HCT116 (cell line): Measurements from ENCODE around the gene TNNC1. TPM values are rescaled to one million over a fixed set of nuclear protein-coding genes. Genes with fewer than 3 reads are reported as not detected.

Experiments
- ATAC-seq: fragments of 200-7000 bp; cut with Tn5 transposase; 2 replicates; pipeline ENCODE4 v1.9.1; 2020; ENCODE audit warnings: mild to moderate bottlenecking, moderate library complexity
- BruUV-seq: library from RNA; stranded (reverse); fragments of 400-500 nt; replicated peaks from 2 replicates; lab custom pipeline; 2021; lab: Mats Ljungman, UMichigan
- CTCF ChIA-PET: fragments of 300-600 bp; sonication (Branson Sonifier 250); formaldehyde crosslinking; loops from one replicate; lab custom pipeline; 2021; ENCODE audit warnings: antibody characterized with exemption; lab: Charles Lee
- POLR2A ChIA-PET: fragments of 300-600, 350-600 bp; sonication (Branson Sonifier 250); formaldehyde crosslinking; loops from one replicate; lab custom pipeline; 2021; ENCODE audit warnings: antibody characterized with exemption; lab: Charles Lee
- RAD21 ChIA-PET, 2 experiments: fragments of 300-600 bp; sonication (Branson Sonifier 250); formaldehyde crosslinking; loops; one replicate each; lab custom pipeline; 2023; ENCODE audit warnings: low total read pairs in 2 of 2; ENCODE audit not compliant: uncharacterized antibody in 2 of 2, unreplicated experiment in 2 of 2, low non-redundant PET in 1 of 2; lab: Charles Lee
- DNase-seq: peaks from one replicate; pipeline ENCODE4 v3.0.0-alpha.2; 2010; ENCODE audit warnings: low read depth, low spot score
- H2AFZ ChIP-seq: fragments of 200-600 bp; shearing (Covaris generic), sonication (generic); 2 replicates; pipeline ENCODE4 v1.6.1; 2017; ENCODE audit warnings: low read depth, mixed run types, mixed read lengths, antibody characterized with exemption, low read length; ENCODE audit not compliant: poor library complexity, severe bottlenecking
- H3K27ac ChIP-seq: 2 replicates; pipeline ENCODE4 v1.5.1; 2012; ENCODE audit warnings: low read depth, low read length
- H3K27me3 ChIP-seq: fragments of 200-600 bp; sonication (generic); 2 replicates; pipeline ENCODE4 v1.6.1; 2016; ENCODE audit warnings: mixed run types, low read length, mixed read lengths; ENCODE audit not compliant: insufficient read depth
- H3K36me3 ChIP-seq, 2 experiments: fragments of 200-500 bp in 1 of 2; fragments of 200-600 bp in 1 of 2; sonication (Bioruptor generic) in 1 of 2; sonication (generic) in 1 of 2; 2 replicates each; pipeline versions ENCODE4 v1.5.1 to v1.6.1; 2014 to 2016; ENCODE audit warnings: low read length in 2 of 2, inconsistent platforms in 1 of 2, mixed read lengths in 1 of 2, mixed run types in 1 of 2; ENCODE audit not compliant: insufficient read depth in 2 of 2, control insufficient read depth in 1 of 2
- H3K4me1 ChIP-seq, 2 experiments: fragments of 200-600 bp in 1 of 2; sonication (generic) in 1 of 2; 2 replicates each; pipeline versions ENCODE4 v1.5.1 to v1.6.1; 2012 to 2017; ENCODE audit warnings: low read length in 2 of 2, inconsistent platforms in 1 of 2, mild to moderate bottlenecking in 1 of 2, mixed read lengths in 1 of 2, mixed run types in 1 of 2, moderate library complexity in 1 of 2; ENCODE audit not compliant: insufficient read depth in 2 of 2, control insufficient read depth in 1 of 2
- H3K4me2 ChIP-seq: fragments of 200-600 bp; sonication (generic); 2 replicates; pipeline ENCODE4 v1.6.1; 2017; ENCODE audit warnings: mixed run types, low read length, mixed read lengths
- H3K4me3 ChIP-seq, 2 experiments: fragments of 200-600 bp in 1 of 2; sonication (generic) in 1 of 2; replicated peaks in 1 of 2; 2 replicates each; pipeline ENCODE4 v1.5.1; 2011 to 2016; ENCODE audit warnings: low read length in 2 of 2, control low read depth in 1 of 2, low read depth in 1 of 2, mild to moderate bottlenecking in 1 of 2, mixed read lengths in 1 of 2, mixed run types in 1 of 2
- H3K79me2 ChIP-seq: fragments of 200-600 bp; sonication (generic); 2 replicates; pipeline ENCODE4 v1.6.1; 2017; ENCODE audit warnings: mild to moderate bottlenecking, mixed run types, low read length, moderate library complexity, mixed read lengths; ENCODE audit not compliant: insufficient read depth
- H3K9ac ChIP-seq: fragments of 200-600 bp; sonication (generic); 2 replicates; pipeline ENCODE4 v1.6.1; 2016; ENCODE audit warnings: low read length, mixed read lengths
- H3K9me2 ChIP-seq: fragments of 200-600 bp; sonication (generic), shearing (Covaris generic); 2 replicates; pipeline ENCODE4 v1.6.1; 2017; ENCODE audit warnings: mixed run types, mild to moderate bottlenecking, moderate library complexity; ENCODE audit not compliant: insufficient read depth
- H3K9me3 ChIP-seq, 2 experiments: fragments of 200-500 bp in 1 of 2; fragments of 200-600 bp in 1 of 2; sonication (Bioruptor generic) in 1 of 2; sonication (generic) in 1 of 2; 2 replicates each; pipeline ENCODE4 v1.6.1; 2014 to 2017; ENCODE audit warnings: low read length in 2 of 2, mixed read lengths in 2 of 2, inconsistent platforms in 1 of 2, low read depth in 1 of 2, mild to moderate bottlenecking in 1 of 2, mixed run types in 1 of 2, moderate library complexity in 1 of 2; ENCODE audit not compliant: control insufficient read depth in 1 of 2, insufficient read depth in 1 of 2
- H4K20me1 ChIP-seq: fragments of 200-600 bp; sonication (generic), shearing (Covaris generic); 2 replicates; pipeline ENCODE4 v1.6.1; 2017; ENCODE audit warnings: mixed run types, mild to moderate bottlenecking, moderate library complexity; ENCODE audit not compliant: insufficient read depth
- ATF3 ChIP-seq: IDR thresholded peaks from 2 replicates; pipeline ENCODE4 v1.6.1; 2012
- CBX3 ChIP-seq: IDR thresholded peaks from 2 replicates; pipeline ENCODE4 v1.6.1; 2012; ENCODE audit warnings: low read depth
- CTCF ChIP-seq, 3 experiments: fragments of 200-600 bp in 1 of 3; sonication (generic) in 1 of 3; IDR thresholded peaks in 2 of 3; conservative IDR thresholded peaks in 1 of 3; 2 replicates each; pipeline ENCODE4 v1.5.1; 2012 to 2017; ENCODE audit warnings: low read depth in 2 of 3, low read length in 2 of 3, antibody characterized with exemption in 1 of 3, borderline replicate concordance in 1 of 3, control low read depth in 1 of 3, mild to moderate bottlenecking in 1 of 3, mixed read lengths in 1 of 3, mixed run types in 1 of 3, moderate library complexity in 1 of 3; ENCODE audit not compliant: insufficient read depth in 1 of 3
- EZH2phosphoT487 ChIP-seq: fragments of 200-600 bp; IDR thresholded peaks from 2 replicates; pipeline ENCODE4 v1.6.1; 2018; ENCODE audit warnings: antibody characterized with exemption, borderline replicate concordance
- FOSL1 ChIP-seq: IDR thresholded peaks from 2 replicates; pipeline ENCODE4 v1.6.1; 2012; ENCODE audit warnings: low read depth
- MAX ChIP-seq: IDR thresholded peaks from 2 replicates; pipeline ENCODE4 v1.6.1; 2012
- POLR2A ChIP-seq: IDR thresholded peaks from 2 replicates; pipeline ENCODE4 v1.7.0; 2011; ENCODE audit warnings: borderline replicate concordance; ENCODE audit not compliant: insufficient read depth, insufficient read length; ENCODE audit errors: extremely low read depth
- RAD21 ChIP-seq: IDR thresholded peaks from 2 replicates; pipeline ENCODE4 v1.6.1; 2012; ENCODE audit warnings: low read depth, mild to moderate bottlenecking
- REST ChIP-seq: IDR thresholded peaks from 2 replicates; pipeline ENCODE4 v1.6.1; 2012; ENCODE audit warnings: low read depth
- SIN3A ChIP-seq: IDR thresholded peaks from 2 replicates; pipeline ENCODE4 v1.6.1; 2012; ENCODE audit warnings: low read depth
- SP1 ChIP-seq: IDR thresholded peaks from 2 replicates; pipeline ENCODE4 v1.6.1; 2012; ENCODE audit warnings: low read depth
- SRF ChIP-seq: IDR thresholded peaks from 2 replicates; pipeline ENCODE4 v1.6.1; 2012; ENCODE audit warnings: low read depth
- TCF7L2 ChIP-seq: IDR thresholded peaks from 2 replicates; pipeline ENCODE4 v1.7.0; 2011; ENCODE audit warnings: borderline replicate concordance, inconsistent platforms; ENCODE audit not compliant: insufficient read depth, insufficient read length; ENCODE audit errors: extremely low read depth
- YY1 ChIP-seq: IDR thresholded peaks from 2 replicates; pipeline ENCODE4 v1.6.1; 2011; ENCODE audit warnings: low read length, low read depth, moderate library complexity, mild to moderate bottlenecking; ENCODE audit not compliant: insufficient replicate concordance; ENCODE audit errors: extremely low read depth
- ZNF274 ChIP-seq: fragments of 200-500 bp; sonication (Bioruptor generic); IDR thresholded peaks from 2 replicates; pipeline ENCODE4 v1.6.1; 2014; ENCODE audit warnings: mild to moderate bottlenecking, low read depth, low read length, inconsistent platforms
- intact Hi-C: fragments of 100-400 bp; cut with micrococcal nuclease; formaldehyde crosslinking; loops from 2 replicates; pipeline ENCODE4 v1.10.0; 2022
- total RNA-seq: library from RNA; stranded (reverse); gene quantifications from one replicate; pipeline ENCODE4 v1.2.1, GENCODE V29; 2021; ENCODE audit not compliant: unreplicated experiment

TNNC1 gene
- total RNA-seq, 1 experiment from 2014 or later: 2.2 TPM

- BruUV-seq: no TSS peak
- Histone ChIP-seq H3K27me3 (no peaks in the 10 kb centered on the region), H3K27ac (no peak overlapping the region), H3K4me1 (no peaks in the 10 kb centered on the region), H3K9me2 (no peaks in the 10 kb centered on the region), H4K20me1 (no peaks in the 10 kb centered on the region), H3K79me2 (peaks cover 6% of the 10 kb centered on the region), H2AFZ (no peak overlapping the region), H3K9me3 (no peaks in the 10 kb centered on the region), H3K4me2 (no peak overlapping the region), H3K9ac (no peak overlapping the region), H3K4me3 (no peak overlapping the region), H3K36me3 (peaks cover 28 to 36% of the 10 kb centered on the region in 2 experiments)
- ChIA-PET CTCF (no interaction called here), RAD21 (no interaction called here), POLR2A (no interaction called here)
- ATAC-seq: no peak
- intact Hi-C loops: loop anchor here (10.0 kb wide), 1 partner anchor 602 kb away; no protein-coding TSS in a partner anchor
- TF ChIP-seq REST (no peak), RAD21 (no peak), ATF3 (no peak), YY1 (no peak), EZH2phosphoT487 (no peak), MAX (no peak), POLR2A (no peak), SRF (no peak), SIN3A (no peak), ZNF274 (no peak), CTCF (IDR thresholded peaks at IDR 0.05 in 2 of 3, conservative IDR thresholded peaks at IDR 0.05 in 1 of 3; ENCODE audit: borderline replicate concordance in 1 of 3, insufficient read depth in 1 of 3, low read depth in 2 of 3, low read length in 2 of 3) (no peak), TCF7L2 (no peak), FOSL1 (no peak), SP1 (no peak), CBX3 (no peak)
- DNase-seq: no peak
Measured at GRCh38 chr3:52473026-52473425, 19.2 kb upstream of the TNNC1 start.
